CD4-positive, alpha-beta T cell treated with Interleukin-4 for 4 hours (primary cell): Measurements from ENCODE around the gene PHC1.
"Not testable (repeated sequence)": the region's sequence is repeated elsewhere in the genome, so short reads cannot be mapped to it uniquely, and the experiment has no call there.

ENCODE experiments used
- DNase-seq: peaks from one replicate; pipeline ENCODE4 v3.0.0-alpha.2; 2020

PHC1 gene

GRCh38 chr12:8911606-8912268 lies 2.6 kb upstream of the PHC1 start:
- no peak for DNase-seq

GRCh38 chr12:8912914-8913313 lies 1.4 kb upstream of the PHC1 start:
- DNase-seq = peak; percentile 29

- no peak for DNase-seq
Measured at GRCh38 chr12:8913702-8914032, 642 bp upstream of the PHC1 start.

GRCh38 chr12:8914716-8915526 lies 612 bp downstream of the PHC1 start:
- peak; percentile 66 for DNase-seq

- DNase-seq = no peak
Measured at GRCh38 chr12:8916154-8916553, 1.8 kb downstream of the PHC1 start.

GRCh38 chr12:8917031-8917430 lies 2.7 kb downstream of the PHC1 start:
- DNase-seq = no peak

- no peak for DNase-seq
Measured at GRCh38 chr12:8917751-8918150, 3.4 kb downstream of the PHC1 start.

- DNase-seq = not testable (repeated sequence)
Measured at GRCh38 chr12:8919643-8920042, 5.3 kb downstream of the PHC1 start.

GRCh38 chr12:8922544-8922943 lies 8.2 kb downstream of the PHC1 start:
- no peak for DNase-seq

GRCh38 chr12:8930655-8931323 lies 16.5 kb downstream of the PHC1 start:
- DNase-seq = not testable (repeated sequence)

- not testable (repeated sequence) for DNase-seq
Measured at GRCh38 chr12:8932464-8932863, 18.2 kb downstream of the PHC1 start.

GRCh38 chr12:8934080-8934479 lies 19.8 kb downstream of the PHC1 start:
- not testable (repeated sequence) for DNase-seq

- no peak for DNase-seq
Measured at GRCh38 chr12:8936735-8937134, 22.4 kb downstream of the PHC1 start.

GRCh38 chr12:8937842-8938442 lies 23.6 kb downstream of the PHC1 start:
- DNase-seq = not testable (repeated sequence)

- no peak for DNase-seq
Measured at GRCh38 chr12:8941691-8942478, 27.6 kb downstream of the PHC1 start.

- no peak for DNase-seq
Measured at GRCh38 chr12:8943565-8944186, 29.4 kb downstream of the PHC1 start.

GRCh38 chr12:8946733-8947132 lies 32.4 kb downstream of the PHC1 start:
- no peak for DNase-seq

GRCh38 chr12:8947737-8948136 lies 33.4 kb downstream of the PHC1 start:
- no peak for DNase-seq

GRCh38 chr12:8948701-8949341 lies 34.5 kb downstream of the PHC1 start:
- no peak for DNase-seq

GRCh38 chr12:8949342-8950220 lies 35.3 kb downstream of the PHC1 start, which contains the start of gene M6PR:
TSS of gene M6PR (minus strand) at chr12:8949645. CDS start at chr12:8946404, 3,241 bp downstream.
- DNase-seq = peak; percentile 91

GRCh38 chr12:8950221-8950527 lies 35.9 kb downstream of the PHC1 start:
- no peak for DNase-seq
